HepG2 (cell line): ENCODE results near the gene PHACTR3. TPM values are rescaled to one million over a fixed set of nuclear protein-coding genes. Genes with fewer than 3 reads are reported as not detected.

ENCODE experiments used
- ATAC-seq: fragments of 200-7000 bp; cut with Tn5 transposase; 3 replicates; pipeline ENCODE4 v1.9.1; 2020; ENCODE audit warnings: mild to moderate bottlenecking, moderate library complexity
- BruUV-seq: library from RNA; stranded (reverse); fragments of 400-500 nt; replicated peaks from 2 replicates; lab custom pipeline; 2021; lab: Mats Ljungman, UMichigan
- CTCF ChIA-PET: fragments of 300-600 bp; formaldehyde crosslinking; extraction: SDS; loops from one replicate; lab custom pipeline; 2021; ENCODE audit warnings: low total read pairs, inconsistent platforms, low intra/inter-chr PET ratio; lab: Yijun Ruan, JAX
- POLR2A ChIA-PET: fragments of 350-600 bp; sonication (Branson Sonifier 250); formaldehyde crosslinking; loops from one replicate; lab custom pipeline; 2020; ENCODE audit warnings: antibody characterized with exemption, inconsistent platforms; lab: Yijun Ruan, JAX
- DNase-seq: peaks from one replicate; pipeline ENCODE4 v3.0.0-alpha.2; 2015; ENCODE audit warnings: low spot score
- FAIRE-seq: peaks from 3 replicates; lab custom pipeline; 2011; peaks lifted over from hg19 to GRCh38; lab: Jason Lieb, UNC
- H2AFZ ChIP-seq: one replicate; pipeline ENCODE4 v1.6.1; 2011; ENCODE audit warnings: low read length, inconsistent platforms
- H3K27ac ChIP-seq: fragments of 300-600 bp; 3 replicates; pipeline ENCODE4 v1.8.0; 2011; ENCODE audit warnings: mixed run types, mild to moderate bottlenecking, mixed read lengths, low read length, inconsistent platforms; ENCODE audit not compliant: insufficient read depth; ENCODE audit errors: extremely low read length
- H3K27me3 ChIP-seq, 2 experiments: fragments of 200-600 bp in 1 of 2; 2 replicates in 1 of 2; 3 replicates in 1 of 2; pipeline versions ENCODE4 v1.6.0 to v1.8.0; 2011; ENCODE audit warnings: low read length in 2 of 2, mild to moderate bottlenecking in 2 of 2, moderate library complexity in 2 of 2, inconsistent platforms in 1 of 2; ENCODE audit not compliant: insufficient read depth in 2 of 2, control insufficient read depth in 1 of 2
- H3K36me3 ChIP-seq, 2 experiments: fragments of 200-600 bp in 1 of 2; replicated peaks in 1 of 2; 2 replicates in 1 of 2; 3 replicates in 1 of 2; pipeline versions ENCODE4 v1.5.1 to v1.8.0; 2011; ENCODE audit warnings: low read length in 2 of 2, inconsistent platforms in 1 of 2; ENCODE audit not compliant: insufficient read depth in 2 of 2, control insufficient read depth in 1 of 2
- H3K4me1 ChIP-seq: 2 replicates; pipeline ENCODE4 v1.5.1; 2012; ENCODE audit warnings: low read length, inconsistent platforms; ENCODE audit not compliant: insufficient read depth
- H3K4me2 ChIP-seq: 2 replicates; pipeline ENCODE4 v1.6.0; 2011; ENCODE audit warnings: low read depth, low read length, inconsistent platforms
- H3K4me3 ChIP-seq, 3 experiments: fragments of 200-600 bp in 1 of 3; sonication (generic), shearing (Covaris generic) in 1 of 3; replicated peaks in 1 of 3; 2 replicates each; pipeline ENCODE4 v1.5.1; 2011 to 2016; ENCODE audit warnings: low read length in 3 of 3, inconsistent platforms in 2 of 3, low read depth in 2 of 3, mild to moderate bottlenecking in 2 of 3, control low read depth in 1 of 3, mixed read lengths in 1 of 3; ENCODE audit not compliant: insufficient read depth in 1 of 3
- H3K79me2 ChIP-seq: one replicate; pipeline ENCODE4 v1.6.1; 2011; ENCODE audit warnings: low read length, inconsistent platforms; ENCODE audit not compliant: insufficient read depth
- H3K9ac ChIP-seq: 2 replicates; pipeline ENCODE4 v1.6.0; 2011; ENCODE audit warnings: mild to moderate bottlenecking, low read depth, low read length, inconsistent platforms; ENCODE audit not compliant: insufficient read depth
- H3K9me3 ChIP-seq: 2 replicates; pipeline ENCODE4 v1.5.1; 2012; ENCODE audit warnings: mild to moderate bottlenecking, low read length
- H4K20me1 ChIP-seq: 2 replicates; pipeline ENCODE4 v1.6.0; 2011; ENCODE audit warnings: inconsistent platforms, mild to moderate bottlenecking, low read length, moderate library complexity; ENCODE audit not compliant: insufficient read depth
- ATF1 ChIP-seq: IDR thresholded peaks from 2 replicates; pipeline ENCODE4 v1.6.1; 2016; ENCODE audit warnings: mild to moderate bottlenecking, control low read depth
- KDM6A ChIP-seq: IDR thresholded peaks from 2 replicates; pipeline ENCODE4 v1.6.1; 2016; ENCODE audit warnings: low read depth
- MZF1 ChIP-seq: sonication (generic); formaldehyde crosslinking; IDR thresholded peaks from 2 replicates; pipeline ENCODE4 v1.8.1; 2023; ENCODE audit warnings: mild to moderate bottlenecking, missing genetic modification reagents, borderline replicate concordance
- PAF1 ChIP-seq: IDR thresholded peaks from 2 replicates; pipeline ENCODE4 v1.6.1; 2016; ENCODE audit warnings: missing genetic modification reagents, missing compliant biosample characterization
- RFX5 ChIP-seq: IDR thresholded peaks from 2 replicates; pipeline ENCODE4 v1.6.1; 2011; ENCODE audit warnings: low read depth, low read length, improper control_type of control experiment
- ZMYM2 ChIP-seq: sonication (generic); formaldehyde crosslinking; IDR thresholded peaks from 2 replicates; pipeline ENCODE4 v1.8.0; 2022; ENCODE audit warnings: mild to moderate bottlenecking, missing genetic modification reagents
- ZNF44 ChIP-seq: sonication (generic); formaldehyde crosslinking; IDR thresholded peaks from 2 replicates; pipeline ENCODE4 v1.5.1; 2020; ENCODE audit warnings: mild to moderate bottlenecking, missing genetic modification reagents
- ZNF558 ChIP-seq: sonication (generic); formaldehyde crosslinking; IDR thresholded peaks from 2 replicates; pipeline ENCODE4 v1.9.0; 2022; ENCODE audit warnings: mild to moderate bottlenecking, missing genetic modification reagents, borderline replicate concordance
- ZNF629 ChIP-seq: sonication (generic); formaldehyde crosslinking; conservative IDR thresholded peaks from 2 replicates; pipeline ENCODE4 v1.5.0; 2020; ENCODE audit warnings: missing genetic modification reagents
- ZNF777 ChIP-seq: sonication (generic); formaldehyde crosslinking; IDR thresholded peaks from 2 replicates; pipeline ENCODE4 v1.4.0; 2020; ENCODE audit warnings: missing genetic modification reagents
- ZSCAN29 ChIP-seq: sonication (generic); formaldehyde crosslinking; conservative IDR thresholded peaks from 2 replicates; pipeline ENCODE4 v1.4.0; 2020; ENCODE audit warnings: mild to moderate bottlenecking, missing genetic modification reagents
- WGBS: methylation state at CpG from one replicate; pipeline ENCODE4 v1.1.6; 2017; ENCODE audit warnings: low lambda C conversion rate; 5-methylcytosine and 5-hydroxymethylcytosine counted together
- in situ Hi-C: cut with HindIII; loops from 2 replicates; pipeline ENCODE4 v1.10.0; 2017; ENCODE audit warnings: low pct_unique_long_range_greater_than_20kb; ENCODE audit not compliant: extremely low pct_ligation_motif_present
- intact Hi-C: fragments of 100-400 bp; cut with micrococcal nuclease; formaldehyde crosslinking; loops from one replicate; pipeline ENCODE4 v1.10.0; 2022; ENCODE audit not compliant: unreplicated experiment
- polyA plus RNA-seq, 8 experiments: library from polyadenylated mRNA; depleted of rRNA in 3 of 8; stranded (reverse) in 7 of 8; unstranded in 1 of 8; fragments of >200 nt; fragmentation: Illumina TruSeq in 4 of 8; extraction: Trizol in 4 of 8; gene quantifications; 2 replicates each; pipeline versions ENCODE4 v1.2.1 to v1.2.3, GENCODE V29; 2011 to 2016; ENCODE audit warnings: low read depth in 4 of 8, missing spikeins in 1 of 8, mixed read lengths in 1 of 8; ENCODE audit not compliant: insufficient read depth in 1 of 8
- total RNA-seq, 5 experiments: library from RNA; depleted of rRNA; stranded (reverse); fragments of >200 nt; fragmentation: Illumina TruSeq; extraction: Trizol; gene quantifications; 2 replicates each; pipeline ENCODE4 v1.2.3, GENCODE V29; 2016; ENCODE audit warnings: low read depth in 1 of 5
- TF ChIP-seq, protein P1 (sequence below): IDR thresholded peaks from 2 replicates; pipeline ENCODE4 v1.6.1; 2012; ENCODE audit warnings: low read depth, low read length, improper control_type of control experiment
- TF ChIP-seq, protein P2 (sequence below): sonication (generic); formaldehyde crosslinking; conservative IDR thresholded peaks from 2 replicates; pipeline ENCODE4 v1.4.0; 2020; ENCODE audit warnings: mild to moderate bottlenecking, missing genetic modification reagents, moderate library complexity
- TF ChIP-seq, protein P3 (sequence below): sonication (generic); formaldehyde crosslinking; IDR thresholded peaks from 2 replicates; pipeline ENCODE4 v1.8.0; 2023; ENCODE audit warnings: mild to moderate bottlenecking, missing genetic modification reagents

Gene PHACTR3
- total and polyA plus RNA-seq, 2 of the 13 experiments (the other 11 are each of a cell fraction or from before 2014, with no cell fraction given) = not detected

DNA sequence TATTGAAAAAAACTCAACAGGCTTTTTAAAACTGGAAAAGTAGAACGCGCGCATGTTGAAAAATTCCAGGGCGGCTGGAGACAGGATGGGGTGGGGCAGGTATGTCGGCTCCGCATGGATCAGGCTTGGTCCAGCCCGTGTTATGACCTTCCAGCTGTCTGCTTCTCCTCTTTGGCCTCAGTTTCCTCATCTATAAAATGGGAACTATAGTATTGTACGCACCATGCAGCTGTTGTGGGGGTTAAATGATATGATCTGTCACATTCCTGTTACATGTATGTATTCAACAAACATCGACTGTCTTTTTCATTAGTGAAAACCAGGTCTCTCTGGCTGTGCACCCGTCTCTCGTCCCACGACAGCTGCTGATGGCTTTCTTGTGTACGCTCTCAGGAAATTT is 18.8 kb downstream of the PHACTR3 start:
- Histone ChIP-seq H3K79me2 (no peaks in the 10 kb centered on the region), H4K20me1 (no peaks in the 10 kb centered on the region), H3K4me1 (no peaks in the 10 kb centered on the region), H2AFZ (no peak overlapping the region), H3K4me2 (no peak overlapping the region), H3K4me3 (no peak overlapping the region), H3K27me3 (peaks cover 16 to 33% of the 10 kb centered on the region in 2 experiments; a peak in 3 of 5 replicates), H3K27ac (no peak overlapping the region), H3K36me3 (no peaks in the 10 kb centered on the region), H3K9me3 (no peaks in the 10 kb centered on the region), H3K9ac (no peak overlapping the region)
- POLR2A ChIA-PET = no interaction called here
- no peak for ATAC-seq
- no TSS peak for BruUV-seq
- in situ Hi-C loops (loop anchor here (10.0 kb wide), 1 partner anchor 62 kb away; no protein-coding TSS in a partner anchor), intact Hi-C loops (no loop called here)
- CTCF ChIA-PET = no interaction called here
- TF ChIP-seq ZSCAN29 (no peak), KDM6A (CRISPR knock-in tag) (no peak), RFX5 (no peak), ZMYM2 (CRISPR knock-in tag) (no peak), ZNF629 (CRISPR knock-in tag) (peak; percentile 56; the same call in 1 of the 2 replicates)
- WGBS = 41% methylated on average over 13 of the region's 13 CpGs
- no peak for FAIRE-seq
- DNase-seq = no peak

DNA sequence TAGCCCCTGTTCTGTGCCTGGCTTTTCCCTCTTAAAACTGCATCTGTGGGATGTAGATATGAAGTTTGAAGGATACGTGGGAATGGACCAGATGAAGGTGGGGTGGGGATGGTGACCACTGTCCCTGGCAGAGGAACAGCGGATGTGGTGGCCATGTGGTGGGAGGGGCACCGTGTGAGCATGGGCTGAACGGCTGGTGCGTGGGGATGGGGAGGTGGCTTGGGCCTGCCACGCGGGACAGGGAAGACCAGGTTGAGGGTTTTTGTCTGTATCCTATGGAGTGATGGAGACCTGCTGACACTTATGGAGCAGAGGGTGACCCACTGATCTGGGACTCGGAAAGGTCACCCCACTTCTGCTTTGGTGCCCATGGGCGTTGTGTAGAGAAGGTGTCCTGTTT is 19.2 kb downstream of the PHACTR3 start:
- no peaks in the 10 kb centered on the region for H3K36me3 ChIP-seq
- 2% methylated on average over 9 of the region's 9 CpGs for WGBS
- in situ Hi-C loops (loop anchor here (10.0 kb wide), 1 partner anchor 61 kb away; no protein-coding TSS in a partner anchor), intact Hi-C loops (no loop called here)
- ChIA-PET POLR2A (no interaction called here), CTCF (no interaction called here)
- DNase-seq (no peak), ATAC-seq (no peak), FAIRE-seq (no peak)
- BruUV-seq = no TSS peak
- H3K9me3 ChIP-seq = no peaks in the 10 kb centered on the region
- peaks cover 15 to 34% of the 10 kb centered on the region in 2 experiments; a peak in 3 of 5 replicates for H3K27me3 ChIP-seq
- H4K20me1 ChIP-seq = no peaks in the 10 kb centered on the region
- H3K4me2 ChIP-seq = no peak overlapping the region
- H3K79me2 ChIP-seq = no peaks in the 10 kb centered on the region
- no peak overlapping the region for H2AFZ ChIP-seq
- no peak overlapping the region for H3K4me3 ChIP-seq
- H3K27ac ChIP-seq = no peak overlapping the region
- H3K4me1 ChIP-seq = no peaks in the 10 kb centered on the region
- H3K9ac ChIP-seq = no peak overlapping the region
- TF ChIP-seq MZF1 (no peak), ZNF558 (CRISPR knock-in tag) (no peak), PAF1 (CRISPR knock-in tag) (no peak), ZNF777 (CRISPR knock-in tag) (no peak), ZNF44 (no peak), ATF1 (CRISPR knock-in tag) (no peak)
- TF ChIP-seq, protein P1, sequence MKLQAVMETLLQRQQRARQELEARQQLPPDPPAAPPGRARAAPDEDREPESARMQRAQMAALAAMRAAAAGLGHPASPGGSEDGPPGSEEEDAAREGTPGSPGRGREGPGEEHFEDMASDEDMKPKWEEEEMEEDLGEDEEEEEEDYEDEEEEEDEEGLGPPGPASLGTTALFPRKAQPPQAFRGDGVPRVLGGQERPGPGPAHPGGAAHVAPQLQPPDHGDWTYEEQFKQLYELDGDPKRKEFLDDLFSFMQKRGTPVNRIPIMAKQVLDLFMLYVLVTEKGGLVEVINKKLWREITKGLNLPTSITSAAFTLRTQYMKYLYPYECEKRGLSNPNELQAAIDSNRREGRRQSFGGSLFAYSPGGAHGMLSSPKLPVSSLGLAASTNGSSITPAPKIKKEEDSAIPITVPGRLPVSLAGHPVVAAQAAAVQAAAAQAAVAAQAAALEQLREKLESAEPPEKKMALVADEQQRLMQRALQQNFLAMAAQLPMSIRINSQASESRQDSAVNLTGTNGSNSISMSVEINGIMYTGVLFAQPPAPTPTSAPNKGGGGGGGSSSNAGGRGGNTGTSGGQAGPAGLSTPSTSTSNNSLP = no peak
- TF ChIP-seq, protein P2, sequence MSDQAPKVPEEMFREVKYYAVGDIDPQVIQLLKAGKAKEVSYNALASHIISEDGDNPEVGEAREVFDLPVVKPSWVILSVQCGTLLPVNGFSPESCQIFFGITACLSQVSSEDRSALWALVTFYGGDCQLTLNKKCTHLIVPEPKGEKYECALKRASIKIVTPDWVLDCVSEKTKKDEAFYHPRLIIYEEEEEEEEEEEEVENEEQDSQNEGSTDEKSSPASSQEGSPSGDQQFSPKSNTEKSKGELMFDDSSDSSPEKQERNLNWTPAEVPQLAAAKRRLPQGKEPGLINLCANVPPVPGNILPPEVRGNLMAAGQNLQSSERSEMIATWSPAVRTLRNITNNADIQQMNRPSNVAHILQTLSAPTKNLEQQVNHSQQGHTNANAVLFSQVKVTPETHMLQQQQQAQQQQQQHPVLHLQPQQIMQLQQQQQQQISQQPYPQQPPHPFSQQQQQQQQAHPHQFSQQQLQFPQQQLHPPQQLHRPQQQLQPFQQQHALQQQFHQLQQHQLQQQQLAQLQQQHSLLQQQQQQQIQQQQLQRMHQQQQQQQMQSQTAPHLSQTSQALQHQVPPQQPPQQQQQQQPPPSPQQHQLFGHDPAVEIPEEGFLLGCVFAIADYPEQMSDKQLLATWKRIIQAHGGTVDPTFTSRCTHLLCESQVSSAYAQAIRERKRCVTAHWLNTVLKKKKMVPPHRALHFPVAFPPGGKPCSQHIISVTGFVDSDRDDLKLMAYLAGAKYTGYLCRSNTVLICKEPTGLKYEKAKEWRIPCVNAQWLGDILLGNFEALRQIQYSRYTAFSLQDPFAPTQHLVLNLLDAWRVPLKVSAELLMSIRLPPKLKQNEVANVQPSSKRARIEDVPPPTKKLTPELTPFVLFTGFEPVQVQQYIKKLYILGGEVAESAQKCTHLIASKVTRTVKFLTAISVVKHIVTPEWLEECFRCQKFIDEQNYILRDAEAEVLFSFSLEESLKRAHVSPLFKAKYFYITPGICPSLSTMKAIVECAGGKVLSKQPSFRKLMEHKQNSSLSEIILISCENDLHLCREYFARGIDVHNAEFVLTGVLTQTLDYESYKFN (CRISPR knock-in tag) = no peak
- TF ChIP-seq, protein P3, sequence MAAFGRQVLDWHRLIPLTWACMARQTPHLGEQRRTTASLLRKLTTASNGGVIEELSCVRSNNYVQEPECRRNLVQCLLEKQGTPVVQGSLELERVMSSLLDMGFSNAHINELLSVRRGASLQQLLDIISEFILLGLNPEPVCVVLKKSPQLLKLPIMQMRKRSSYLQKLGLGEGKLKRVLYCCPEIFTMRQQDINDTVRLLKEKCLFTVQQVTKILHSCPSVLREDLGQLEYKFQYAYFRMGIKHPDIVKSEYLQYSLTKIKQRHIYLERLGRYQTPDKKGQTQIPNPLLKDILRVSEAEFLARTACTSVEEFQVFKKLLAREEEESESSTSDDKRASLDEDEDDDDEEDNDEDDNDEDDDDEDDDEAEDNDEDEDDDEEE (CRISPR knock-in tag) = no peak
